GM21526 (cell line): ENCODE results near the gene WIZ.

Experiments used
- ATAC-seq: cut with Tn5 transposase; IDR thresholded peaks from one replicate; pipeline ENCODE4 v1.9.1; 2021; ENCODE audit warnings: moderate library complexity; ENCODE audit not compliant: unreplicated experiment, low FRiP score

WIZ gene

GRCh38 chr19:15432629-15433518 lies 16.9 kb downstream of the WIZ start:
- peak; percentile 41 for ATAC-seq

- ATAC-seq, result peak; percentile 5
Measured at GRCh38 chr19:15432018-15432494, 17.7 kb downstream of the WIZ start.

- no peak for ATAC-seq
Measured at GRCh38 chr19:15431396-15432017, 18.2 kb downstream of the WIZ start.

DNA sequence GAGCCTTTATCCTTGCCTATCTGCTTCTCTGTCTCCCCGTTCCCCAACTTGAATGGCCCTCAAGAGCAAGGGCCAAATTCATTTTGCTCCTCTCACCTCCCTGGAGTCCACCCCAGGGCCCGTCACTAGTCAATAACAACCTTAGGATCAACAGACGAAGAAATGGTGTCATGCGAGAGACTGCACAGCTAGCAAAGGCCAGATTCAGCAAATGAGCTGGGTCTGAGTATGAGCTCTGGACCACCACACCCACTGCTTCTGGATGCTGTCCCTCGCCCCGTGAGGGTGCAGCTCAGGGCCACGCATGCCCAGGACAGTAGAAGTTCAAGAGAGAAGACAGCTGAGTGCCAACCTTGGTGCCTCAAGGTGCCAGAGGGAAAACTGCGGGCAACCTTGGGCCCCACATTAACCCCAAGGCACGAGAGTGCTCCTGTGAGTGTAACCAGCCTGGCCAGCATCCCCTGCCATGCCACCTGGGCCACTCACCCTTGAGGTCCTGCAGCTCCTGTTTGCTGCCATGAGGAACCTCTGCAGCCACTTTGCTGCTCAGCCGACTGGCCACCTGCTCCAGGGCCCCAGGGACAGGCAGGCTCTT lies 19.1 kb downstream of the WIZ start:
- no peak for ATAC-seq

DNA sequence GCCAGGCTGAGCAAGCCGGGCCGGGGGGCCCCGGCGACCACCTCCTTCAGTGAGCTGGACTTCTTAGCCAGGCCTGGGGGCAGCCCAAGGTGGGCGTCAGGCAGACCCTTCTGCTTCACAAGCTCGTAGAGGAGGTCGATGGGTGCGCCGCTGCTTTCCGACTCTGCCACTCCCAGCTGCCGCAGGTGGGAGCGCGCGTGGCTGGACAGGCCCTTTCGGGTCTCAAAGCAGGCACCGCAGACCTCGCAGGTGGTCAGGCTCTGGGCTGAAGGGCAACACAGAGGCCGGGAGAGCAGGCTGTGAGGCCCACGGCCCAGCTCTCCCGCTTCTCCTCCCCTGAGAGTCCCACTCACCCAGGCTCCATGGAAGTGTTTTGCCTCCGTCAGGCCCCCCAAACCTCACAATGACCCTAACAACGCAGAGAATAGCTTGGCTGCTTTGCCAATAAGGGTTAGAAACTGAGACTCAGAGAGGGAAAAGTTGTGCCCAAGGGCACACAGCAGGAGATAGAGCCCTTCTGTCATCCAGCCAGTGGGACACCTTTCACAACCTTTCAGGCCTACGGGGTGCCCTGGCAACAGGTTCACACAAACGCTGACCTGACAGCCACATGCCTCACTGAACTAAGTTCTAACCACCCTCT lies 19.8 kb downstream of the WIZ start:
- ATAC-seq, result no peak

DNA sequence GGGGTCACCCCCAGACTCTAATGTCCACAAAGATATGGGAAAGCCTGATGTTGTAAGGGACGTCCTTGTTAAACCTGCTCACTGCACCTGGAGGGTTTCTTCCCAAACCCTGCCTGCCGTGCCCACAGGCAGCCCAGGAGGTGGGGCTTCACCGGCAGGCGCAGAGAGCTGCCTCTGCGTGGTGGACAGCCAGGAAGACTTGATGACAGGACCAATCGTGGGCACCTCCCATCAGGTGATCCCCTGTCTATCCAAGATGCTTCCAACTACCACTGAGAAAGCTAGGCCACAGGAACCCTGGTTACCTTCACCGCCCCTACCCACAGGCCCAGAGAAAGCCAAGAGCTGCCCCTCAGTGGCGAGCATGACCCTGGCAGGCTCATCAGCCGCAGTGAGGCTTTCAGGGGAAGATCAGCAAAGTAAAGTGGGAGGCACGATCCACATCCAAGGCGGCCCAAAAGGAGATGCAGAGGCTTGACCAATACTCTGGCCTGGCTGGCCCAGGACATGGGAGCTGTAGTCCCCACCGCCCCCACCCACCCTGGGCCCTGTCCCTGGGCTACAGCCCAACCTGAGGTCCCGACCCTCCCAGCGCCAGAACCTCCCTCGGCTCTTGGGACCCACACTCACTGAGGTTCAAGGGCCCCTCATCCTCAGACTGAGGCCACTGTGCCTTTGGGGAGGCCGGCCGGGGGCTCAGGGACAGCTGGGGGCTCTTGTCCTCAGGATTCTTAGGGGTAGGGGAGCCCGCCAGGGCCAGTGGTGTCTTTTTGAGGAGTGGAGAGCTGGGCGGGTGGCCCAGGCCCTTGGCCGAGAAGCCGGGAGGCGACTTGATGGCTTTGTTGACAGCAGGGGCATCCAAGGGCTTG lies 20.6 kb downstream of the WIZ start:
- no peak for ATAC-seq

DNA sequence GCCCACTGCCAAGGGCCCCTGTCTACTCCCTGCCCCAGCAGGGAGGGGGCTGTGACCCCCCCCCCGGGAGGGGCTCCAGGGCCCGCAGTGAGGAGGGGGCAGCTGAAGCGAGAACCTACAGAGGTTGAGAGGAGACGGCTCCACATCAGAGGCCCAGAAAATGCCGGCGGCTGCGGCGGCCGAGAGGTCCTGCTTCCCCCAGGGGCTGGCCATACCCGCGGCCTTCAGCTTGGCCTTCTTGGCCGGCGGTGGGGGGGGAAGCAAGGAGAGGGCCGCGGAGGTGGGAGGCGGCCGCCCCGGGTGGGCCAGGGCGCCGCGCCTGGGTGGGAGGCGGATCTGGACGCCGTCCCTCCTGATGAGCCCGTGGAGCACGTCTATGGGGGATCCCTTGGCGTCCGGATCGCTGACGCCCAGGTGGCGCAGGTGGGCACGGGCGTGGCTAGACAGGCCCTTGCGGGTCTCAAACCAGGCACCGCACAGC lies 21.7 kb downstream of the WIZ start:
- ATAC-seq, result no peak

DNA sequence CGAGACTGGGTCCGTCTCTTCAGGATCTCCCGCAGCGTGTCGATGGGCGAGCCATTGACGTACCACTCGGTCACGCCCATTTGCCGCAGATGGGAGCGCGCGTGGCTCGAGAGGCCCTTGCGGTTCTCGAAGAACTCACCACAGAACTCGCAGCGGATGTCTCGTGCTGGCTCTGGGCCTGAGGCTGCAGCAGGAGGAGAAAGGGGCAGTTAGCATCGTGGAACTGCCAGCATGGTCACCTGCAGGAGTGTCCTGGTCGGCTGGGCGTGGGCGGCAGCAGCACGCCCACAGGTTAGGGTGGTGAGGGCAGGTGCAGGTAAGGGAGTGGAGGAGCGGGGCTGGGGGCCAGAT lies 22.4 kb downstream of the WIZ start:
- ATAC-seq, result no peak

DNA sequence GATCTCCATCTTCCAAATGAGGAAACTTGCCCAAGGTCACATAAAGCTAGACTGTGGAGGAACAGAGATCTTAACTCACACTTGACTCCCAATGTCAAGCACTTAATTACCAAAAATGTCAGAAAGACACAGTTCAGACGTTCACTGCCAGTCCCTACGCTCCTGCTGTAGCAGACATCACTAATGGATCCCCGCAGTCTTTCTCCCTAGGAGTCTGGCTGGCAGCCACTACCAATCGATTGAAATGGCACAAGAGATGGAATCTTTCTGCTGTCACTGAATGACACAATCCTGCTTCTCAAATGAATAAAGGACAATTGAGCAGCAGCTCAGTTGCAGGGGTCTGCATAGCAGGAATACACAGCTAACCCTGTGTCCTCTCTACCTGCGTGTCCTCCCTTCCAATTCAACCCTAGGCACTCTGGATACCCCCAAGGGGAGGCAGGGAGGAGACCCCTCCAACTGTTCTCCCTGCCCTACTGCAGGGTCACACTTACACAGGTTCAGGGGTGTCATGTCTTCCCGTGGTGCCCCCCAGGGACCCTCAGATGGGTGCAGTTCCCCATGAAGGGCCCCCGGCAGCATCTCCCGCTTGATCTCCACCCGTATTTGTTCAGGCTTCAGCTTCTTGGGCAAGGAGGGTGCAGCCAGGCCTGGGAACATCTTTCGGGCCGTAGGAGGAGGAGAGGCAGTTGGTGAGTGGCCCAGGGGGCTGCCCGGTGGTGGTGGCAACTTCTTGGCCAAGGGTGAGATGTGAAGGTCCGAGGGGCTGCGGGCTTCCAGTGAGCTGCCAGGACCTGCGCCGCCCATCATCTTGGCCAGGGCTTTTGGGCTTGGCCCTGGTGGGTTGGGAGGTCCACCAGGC lies 23.0 kb downstream of the WIZ start:
- ATAC-seq, result no peak

DNA sequence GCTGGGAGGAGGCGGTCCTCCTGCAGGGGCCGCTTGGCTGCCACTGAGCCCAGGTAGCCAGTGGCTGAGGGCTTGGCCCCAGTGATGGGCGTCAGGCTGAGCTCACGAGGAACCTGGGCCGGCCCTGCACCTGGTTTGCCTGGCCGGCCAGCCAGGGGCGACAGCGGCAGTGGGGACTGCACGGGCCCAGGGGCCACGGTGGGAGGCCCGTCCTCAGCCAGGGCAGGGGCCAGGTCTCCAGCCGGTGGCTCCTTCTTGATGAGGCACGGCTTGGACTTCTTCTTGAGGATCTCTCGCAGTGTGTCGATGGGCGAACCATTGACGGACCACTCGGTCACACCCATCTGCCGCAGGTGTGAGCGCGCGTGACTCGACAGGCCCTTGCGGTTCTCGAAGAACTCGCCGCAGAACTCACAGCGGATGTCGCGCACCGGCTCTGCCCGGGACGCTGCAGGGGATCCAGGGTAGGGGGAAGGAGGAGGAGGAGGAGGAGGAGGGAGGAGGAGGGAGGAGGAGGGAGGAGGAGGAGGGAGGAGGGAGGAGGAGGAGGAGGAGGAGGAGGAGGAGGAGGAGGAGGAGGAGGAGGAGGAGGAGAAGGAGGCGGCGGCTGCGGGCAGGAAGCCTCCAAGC lies 24.3 kb downstream of the WIZ start:
- no peak for ATAC-seq

- no peak for ATAC-seq
Measured at GRCh38 chr19:15424692-15425272, 25.0 kb downstream of the WIZ start.

- ATAC-seq, result no peak
Measured at GRCh38 chr19:15424121-15424520, 25.6 kb downstream of the WIZ start.

GRCh38 chr19:15423130-15423529 lies 26.6 kb downstream of the WIZ start:
- ATAC-seq, result no peak

DNA sequence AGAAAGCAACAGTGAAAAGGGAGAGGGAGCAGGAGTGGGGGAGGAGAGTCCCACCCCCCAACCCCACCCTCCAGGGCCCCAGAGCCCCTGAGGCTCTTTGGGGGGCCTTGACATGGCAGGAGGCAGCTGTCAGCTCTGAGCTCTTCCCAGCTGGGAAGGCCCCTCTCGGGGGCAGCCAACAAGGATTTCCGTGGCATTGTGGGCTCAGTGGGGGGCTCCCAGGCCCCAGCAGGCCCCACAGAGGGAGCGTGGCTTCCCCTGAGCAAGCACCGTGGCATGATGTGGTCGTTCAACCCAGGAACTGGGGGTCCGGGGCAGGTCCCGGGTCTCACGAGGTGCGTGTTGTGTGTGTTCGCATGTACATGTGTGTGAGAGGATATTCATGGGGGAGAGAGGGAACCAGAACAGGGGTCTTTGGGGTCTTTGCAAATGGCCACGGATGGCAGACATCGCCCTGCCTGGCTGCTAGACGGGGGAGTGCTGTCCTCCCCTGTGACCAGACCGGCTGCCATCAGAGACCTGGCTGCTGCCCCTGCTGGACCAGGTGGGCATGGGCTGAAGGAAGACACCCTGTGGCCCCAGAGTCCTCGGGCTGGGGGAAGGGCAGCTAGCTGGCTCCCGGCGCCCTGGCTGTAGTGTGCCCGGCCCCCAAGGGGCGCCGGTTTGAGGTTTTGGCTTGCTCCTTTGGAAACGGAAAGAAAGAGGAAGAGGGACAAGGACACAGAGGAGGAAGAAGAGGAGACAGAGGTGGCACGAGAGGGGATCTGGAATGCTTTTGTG lies 27.3 kb downstream of the WIZ start:
- no peak for ATAC-seq

DNA sequence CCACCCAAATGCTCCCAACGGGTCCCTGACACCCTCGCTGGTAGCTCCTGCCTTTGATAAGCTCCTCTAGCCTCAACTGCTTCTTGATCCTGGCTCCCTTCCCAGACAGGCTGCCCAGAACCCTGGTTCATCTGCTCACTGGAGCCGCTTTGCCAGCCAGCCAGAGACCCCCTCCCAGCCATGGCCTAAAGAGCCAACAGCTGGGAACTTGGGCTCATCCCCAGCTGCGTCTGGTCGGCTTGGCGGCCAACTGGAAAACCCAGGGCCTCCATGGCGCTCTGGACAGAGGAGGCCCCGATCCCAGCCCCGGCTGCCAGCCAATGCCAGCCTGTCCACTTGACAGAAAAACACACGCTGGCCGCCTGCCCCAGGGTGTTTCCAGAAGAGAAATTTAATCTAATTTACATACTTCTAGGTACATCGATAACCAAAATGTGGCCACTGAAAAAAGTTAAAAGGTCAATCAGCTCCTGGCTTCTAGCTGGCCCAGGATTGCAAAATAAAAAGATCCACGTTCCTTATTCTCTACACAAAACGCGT lies 28.0 kb downstream of the WIZ start:
- no peak for ATAC-seq

- ATAC-seq, result no peak
Measured at GRCh38 chr19:15421136-15421695, 28.5 kb downstream of the WIZ start.

- no peak for ATAC-seq
Measured at GRCh38 chr19:15419413-15420025, 30.2 kb downstream of the WIZ start.
